Hepatocyte (in vitro differentiated cells): ENCODE data around the gene TCHH. TPM values are rescaled to one million over a fixed set of nuclear protein-coding genes. Genes with fewer than 3 reads are reported as not detected.

Source experiments
- DNase-seq: peaks from one replicate; pipeline ENCODE4 v3.0.0-alpha.2; 2016; ENCODE audit warnings: low spot score
- H2AFZ ChIP-seq: fragments of 200-600 bp; sonication (generic); 2 replicates; pipeline ENCODE4 v1.6.0; 2016; ENCODE audit warnings: antibody characterized with exemption, mild to moderate bottlenecking
- H3K27ac ChIP-seq: fragments of 200-600 bp; sonication (generic); 2 replicates; pipeline ENCODE4 v1.5.1; 2016; ENCODE audit warnings: mild to moderate bottlenecking
- H3K27me3 ChIP-seq: fragments of 200-600 bp; sonication (generic); 2 replicates; pipeline ENCODE4 v1.6.1; 2016
- H3K36me3 ChIP-seq: fragments of 200-600 bp; sonication (generic); replicated peaks from 2 replicates; pipeline ENCODE4 v1.5.1; 2016; ENCODE audit warnings: low read depth; ENCODE audit not compliant: insufficient read depth
- H3K4me1 ChIP-seq: fragments of 200-600 bp; sonication (generic); 2 replicates; pipeline ENCODE4 v1.5.1; 2016; ENCODE audit warnings: mild to moderate bottlenecking, moderate library complexity; ENCODE audit not compliant: insufficient read depth
- H3K4me2 ChIP-seq: fragments of 200-600 bp; sonication (generic); 2 replicates; pipeline ENCODE4 v1.6.0; 2016
- H3K4me3 ChIP-seq: fragments of 200-600 bp; sonication (generic); 2 replicates; pipeline ENCODE4 v1.5.1; 2016; ENCODE audit warnings: mild to moderate bottlenecking
- H3K79me2 ChIP-seq: fragments of 200-600 bp; sonication (generic); 2 replicates; pipeline ENCODE4 v1.6.0; 2017; ENCODE audit warnings: mild to moderate bottlenecking
- H3K9me2 ChIP-seq: fragments of 200-600 bp; sonication (generic); replicated peaks from 2 replicates; pipeline ENCODE4 v1.6.0; 2017; ENCODE audit warnings: mild to moderate bottlenecking; ENCODE audit not compliant: insufficient read depth
- H3K9me3 ChIP-seq: fragments of 200-600 bp; sonication (generic); 2 replicates; pipeline ENCODE4 v1.5.1; 2016; ENCODE audit warnings: low read depth, mild to moderate bottlenecking
- H4K20me1 ChIP-seq: fragments of 200-600 bp; sonication (generic); 2 replicates; pipeline ENCODE4 v1.6.0; 2016; ENCODE audit warnings: mild to moderate bottlenecking; ENCODE audit not compliant: insufficient read depth, poor library complexity, severe bottlenecking
- CTCF ChIP-seq: fragments of 200-600 bp; sonication (generic); IDR thresholded peaks from 2 replicates; pipeline ENCODE4 v1.5.1; 2016; ENCODE audit warnings: antibody characterized with exemption, mild to moderate bottlenecking; ENCODE audit not compliant: poor library complexity
- EZH2 ChIP-seq: fragments of 200-600 bp; sonication (generic); IDR thresholded peaks from 2 replicates; pipeline ENCODE4 v1.6.1; 2016; ENCODE audit warnings: antibody characterized with exemption, mild to moderate bottlenecking, borderline replicate concordance
- EZH2phosphoT487 ChIP-seq: fragments of 200-600 bp; sonication (generic); IDR thresholded peaks from one replicate; pipeline ENCODE4 v1.6.1; 2018; ENCODE audit warnings: antibody characterized with exemption, mild to moderate bottlenecking, low read depth, moderate library complexity; ENCODE audit not compliant: unreplicated experiment, severe bottlenecking
- WGBS: methylation state at CpG from one replicate; pipeline ENCODE4 v1.1.6; 2016; ENCODE audit warnings: low lambda C conversion rate; ENCODE audit errors: missing lambda C conversion rate; 5-methylcytosine and 5-hydroxymethylcytosine counted together
- polyA plus RNA-seq: library from polyadenylated mRNA; unstranded; fragments of >200 nt; fragmentation: Nextera tagmentation; extraction: Ambion mirVana; gene quantifications from 2 replicates; pipeline ENCODE4 v1.2.1, GENCODE V29; 2016
- total RNA-seq: library from RNA; depleted of rRNA; stranded (reverse); fragments of >200 nt; gene quantifications from 2 replicates; pipeline ENCODE4 v1.2.3, GENCODE V29; 2014

TCHH gene
- total and polyA plus RNA-seq, 2 experiments from 2014 or later, result not detected

- no peak for TF ChIP-seq EZH2
- no peak for TF ChIP-seq EZH2phosphoT487
- TF ChIP-seq CTCF, result no peak
- H3K4me3 ChIP-seq, result no peak overlapping the region
- H3K4me2 ChIP-seq, result peak overlapping the region; percentile 83
- no peaks in the 10 kb centered on the region for H3K4me1 ChIP-seq
- H3K9me3 ChIP-seq, result no peaks in the 10 kb centered on the region
- H3K79me2 ChIP-seq, result no peaks in the 10 kb centered on the region
- peaks cover 89% of the 10 kb centered on the region for H3K27me3 ChIP-seq
- no peaks in the 10 kb centered on the region for H3K9me2 ChIP-seq
- no peaks in the 10 kb centered on the region for H3K36me3 ChIP-seq
- DNase-seq, result no peak
- WGBS, result 66% methylated on average over 13 of the region's 13 CpGs
- no peaks in the 10 kb centered on the region for H4K20me1 ChIP-seq
- H2AFZ ChIP-seq, result no peak overlapping the region
- no peak overlapping the region for H3K27ac ChIP-seq
These were observed 2.3 kb downstream of the TCHH start for GRCh38 chr1:152112885-152113432.

GRCh38 chr1:152112101-152112884, 3.0 kb downstream of the TCHH start:
- TF ChIP-seq EZH2, result peak; percentile 60
- TF ChIP-seq CTCF, result no peak
- Histone ChIP-seq H2AFZ (peak overlapping the region; percentile 31), H3K9me2 (no peaks in the 10 kb centered on the region), H3K4me1 (no peaks in the 10 kb centered on the region), H3K27ac (no peak overlapping the region), H3K4me3 (peak overlapping the region; percentile 16), H4K20me1 (no peaks in the 10 kb centered on the region), H3K36me3 (no peaks in the 10 kb centered on the region), H3K9me3 (no peaks in the 10 kb centered on the region), H3K27me3 (peaks cover 95% of the 10 kb centered on the region), H3K4me2 (peak overlapping the region; percentile 83), H3K79me2 (no peaks in the 10 kb centered on the region)
- DNase-seq, result no peak
- WGBS, result 31% methylated on average over 36 of the region's 53 CpGs

GRCh38 chr1:152111515-152111968, 3.7 kb downstream of the TCHH start:
- Histone ChIP-seq H3K4me3 (no peak overlapping the region), H3K9me2 (no peaks in the 10 kb centered on the region), H4K20me1 (no peaks in the 10 kb centered on the region), H3K27me3 (peaks cover 95% of the 10 kb centered on the region), H3K27ac (no peak overlapping the region), H2AFZ (no peak overlapping the region), H3K79me2 (no peaks in the 10 kb centered on the region), H3K9me3 (no peaks in the 10 kb centered on the region), H3K36me3 (no peaks in the 10 kb centered on the region), H3K4me2 (peak overlapping the region; percentile 83), H3K4me1 (no peaks in the 10 kb centered on the region)
- peak; percentile 10 for DNase-seq
- TF ChIP-seq EZH2phosphoT487 (no peak), EZH2 (no peak)
- 16% methylated on average over 17 of the region's 44 CpGs for WGBS

- H3K36me3 ChIP-seq, result no peaks in the 10 kb centered on the region
- H3K4me2 ChIP-seq, result peak overlapping the region; percentile 83
- WGBS, result 11% methylated on average over 50 of the region's 60 CpGs
- no peak overlapping the region for H3K27ac ChIP-seq
- H3K27me3 ChIP-seq, result peaks cover 98% of the 10 kb centered on the region
- peak overlapping the region; percentile 45 for H2AFZ ChIP-seq
- peak; percentile 41 for DNase-seq
- H3K9me2 ChIP-seq, result no peaks in the 10 kb centered on the region
- H3K79me2 ChIP-seq, result no peaks in the 10 kb centered on the region
- peak overlapping the region; percentile 16 for H3K4me3 ChIP-seq
- no peaks in the 10 kb centered on the region for H4K20me1 ChIP-seq
- no peaks in the 10 kb centered on the region for H3K4me1 ChIP-seq
- no peak for TF ChIP-seq EZH2phosphoT487
- no peak for TF ChIP-seq CTCF
- no peak for TF ChIP-seq EZH2
- H3K9me3 ChIP-seq, result no peaks in the 10 kb centered on the region
These were observed 4.3 kb downstream of the TCHH start for GRCh38 chr1:152110860-152111514.
